Measurements from ENCODE around the gene ECE2. TPM values are rescaled to one million over a fixed set of nuclear protein-coding genes. Genes with fewer than 3 reads are reported as not detected.

ECE2 gene
- total RNA-seq, 2 donors from 2014 or later: not detected

Other genes with a start within 250 kb of the ECE2 start
- not detected for gene HTR3D, start 244.3 kb upstream of the ECE2 start, total RNA-seq
- not detected for gene HTR3C, start 223.0 kb upstream of the ECE2 start, total RNA-seq
- gene HTR3E, start 179.0 kb upstream of the ECE2 start, total RNA-seq: not detected
- gene EIF2B5, start 140.7 kb upstream of the ECE2 start, total RNA-seq: 10 to 100 TPM; 47.0 to 55.4 TPM
- gene DVL3, start 120.6 kb upstream of the ECE2 start, total RNA-seq: 10 to 100 TPM; 42.6 to 45.9 TPM
- 100 to 1,000 TPM; 178 to 194 TPM for gene AP2M1, start 101.2 kb upstream of the ECE2 start, total RNA-seq
- gene ABCF3, start 89.8 kb upstream of the ECE2 start, total RNA-seq: 10 to 100 TPM; 70.8 to 71.6 TPM
- gene VWA5B2, start 46.4 kb upstream of the ECE2 start, total RNA-seq: under 1 TPM in 1 of 2 donors, not detected in 1; 0.07 TPM
- 10 to 100 TPM; 22.7 to 26.3 TPM for gene ALG3, start 27.1 kb upstream of the ECE2 start, total RNA-seq
- gene EEF1AKMT4, start 26.4 kb upstream of the ECE2 start, total RNA-seq: 1 to 10 TPM; 3.5 to 3.6 TPM
- under 1 TPM; 0.24 to 0.35 TPM for gene CAMK2N2, start 14.5 kb upstream of the ECE2 start, total RNA-seq
- 100 to 1,000 TPM; 169 to 184 TPM for gene PSMD2, start 23.2 kb downstream of the ECE2 start, total RNA-seq
- gene EIF4G1, start 38.6 kb downstream of the ECE2 start, total RNA-seq: 100 to 1,000 TPM; 274 to 305 TPM
- gene FAM131A, start 61.6 kb downstream of the ECE2 start, total RNA-seq: 1 to 10 TPM; 6.6 to 7.6 TPM
- 1 to 10 TPM; 3.1 to 3.9 TPM for gene CLCN2, start 85.6 kb downstream of the ECE2 start, total RNA-seq
- 10 to 100 TPM; 86.9 to 93.6 TPM for gene POLR2H, start 85.7 kb downstream of the ECE2 start, total RNA-seq
- gene THPO, start 102.2 kb downstream of the ECE2 start, total RNA-seq: not detected
- gene CHRD, start 104.0 kb downstream of the ECE2 start, total RNA-seq: under 1 TPM in 1 of 2 donors, not detected in 1; 0.19 TPM

Measured in activated T-cell treated with anti-CD3 and anti-CD28 coated beads, Interleukin-2, amount 50 U/mL, for 72 hours (primary cell).